HG02610 (cell line): ENCODE measurements around the gene SLC30A9.

ENCODE experiments used
- ATAC-seq: cut with Tn5 transposase; IDR thresholded peaks from one replicate; pipeline ENCODE4 v1.9.1; 2021; ENCODE audit warnings: mild to moderate bottlenecking, moderate library complexity; ENCODE audit not compliant: unreplicated experiment

Gene SLC30A9

GRCh38 chr4:42133006-42133405, 142.7 kb downstream of the SLC30A9 start:
- ATAC-seq = no peak

GRCh38 chr4:42136371-42136770, 146.0 kb downstream of the SLC30A9 start:
- ATAC-seq = no peak
